Measurements from ENCODE around the gene LRRN3. TPM values are rescaled to one million over a fixed set of nuclear protein-coding genes. Genes with fewer than 3 reads are reported as not detected.

LRRN3 gene
- total and polyA plus RNA-seq, 10 of the 15 experiments (the other 5 are each of a cell fraction or from before 2014, with no cell fraction given) = 0.02 to 0.24 (median 0.11) TPM; not detected in 3

GRCh38 chr7:111105269-111105668 lies 14.3 kb downstream of the LRRN3 start:
- H3K9ac ChIP-seq (ENCODE audit: control insufficient read depth, insufficient read depth, low read length) = no peak overlapping the region
- ChIA-PET CTCF (interaction anchor here (1.2 to 1.3 kb wide), 2 partner anchors 11 to 34 kb away, joined by 7 read pairs; no protein-coding TSS in a partner anchor), POLR2A (interaction anchor here (1.8 kb wide), 1 partner anchor 33 kb away, joined by 5 read pairs; no protein-coding TSS in a partner anchor), RAD21 (ENCODE audit: unreplicated experiment) (interaction anchor here (1.5 to 1.7 kb wide), 2 partner anchors 13 to 33 kb away, joined by 4 to 8 read pairs; no protein-coding TSS in a partner anchor), SMC1A (ENCODE audit: uncharacterized antibody, unreplicated experiment) (interaction anchor here (0.7 to 2.2 kb wide), 6 partner anchors 11 to 427 kb away, joined by 3 to 19 read pairs (median 4); no protein-coding TSS in a partner anchor)
- no peak overlapping the region for H3K4me2 ChIP-seq (ENCODE audit: control insufficient read depth, insufficient read depth)
- H3K79me2 ChIP-seq (ENCODE audit: control insufficient read depth, insufficient read depth, low read length) = no peaks in the 10 kb centered on the region
- BruUV-seq (replicated peaks) = no TSS peak
- intact Hi-C loops (cut with micrococcal nuclease; ENCODE audit: unreplicated experiment) (loop anchor here (10.0 kb wide), 1 partner anchor 660 kb away; no protein-coding TSS in a partner anchor), in situ Hi-C loops (cut with MboI) (no loop called here)
- H4K20me1 ChIP-seq (ENCODE audit: control insufficient read depth, insufficient read depth) = no peaks in the 10 kb centered on the region
- TF ChIP-seq PAX8 (IDR thresholded peaks at IDR 0.05) = no peak
- no peak for TF ChIP-seq NFIC (IDR thresholded peaks at IDR 0.05; ENCODE audit: low read depth, low read length)
- no peak for TF ChIP-seq HDAC2 (IDR thresholded peaks at IDR 0.05)
- no peak for TF ChIP-seq NRF1 (conservative IDR thresholded peaks at IDR 0.05; ENCODE audit: low read depth, low read length)
- no peak for TF ChIP-seq PBX3 (IDR thresholded peaks at IDR 0.05; ENCODE audit: insufficient replicate concordance, low read depth, low read length)
- TF ChIP-seq DPF2 (IDR thresholded peaks at IDR 0.05) = no peak
- no peak for TF ChIP-seq FOXM1 (IDR thresholded peaks at IDR 0.05; ENCODE audit: low read depth, low read length)
- no peak for TF ChIP-seq POLR2A (IDR thresholded peaks at IDR 0.05; ENCODE audit: low read depth, low read length)
- TF ChIP-seq ELK1 (IDR thresholded peaks at IDR 0.05; ENCODE audit: low read depth, low read length) = no peak
- no peak for TF ChIP-seq PML (IDR thresholded peaks at IDR 0.05; ENCODE audit: low read length)
- TF ChIP-seq ZNF274 (IDR thresholded peaks at IDR 0.05; ENCODE audit: insufficient read depth, insufficient read length) = no peak
- no peak for TF ChIP-seq EGR1 (IDR thresholded peaks at IDR 0.05; ENCODE audit: borderline replicate concordance in 1 of 2, low read depth in 2 of 2, low read length in 2 of 2)
- no peak for TF ChIP-seq SMC3 (IDR thresholded peaks at IDR 0.05; ENCODE audit: borderline replicate concordance, low read length)
- no peak for TF ChIP-seq YBX1 (IDR thresholded peaks at IDR 0.05)
- TF ChIP-seq FOS (IDR thresholded peaks at IDR 0.05; ENCODE audit: borderline replicate concordance, extremely low read depth, insufficient read length) = no peak
- TF ChIP-seq POLR2AphosphoS2 (IDR thresholded peaks at IDR 0.05; ENCODE audit: low read depth, low read length) = no peak
- TF ChIP-seq HSF1 (IDR thresholded peaks at IDR 0.05; ENCODE audit: low read depth, low read length) = no peak
- H3K4me3 ChIP-seq = no peak overlapping the region
- DNase-seq (ENCODE audit: low read depth, low spot score) (no peak), ATAC-seq (peak; percentile 35), FAIRE-seq (no peak)
- H3K4me1 ChIP-seq (ENCODE audit: control insufficient read depth, insufficient read depth, low read length) = peaks cover 11% of the 10 kb centered on the region
- no peaks in the 10 kb centered on the region; the same call in 1 of the 3 replicates for H3K9me3 ChIP-seq (replicated peaks; ENCODE audit: control insufficient read depth, insufficient read depth, low read length)
- no peak overlapping the region for H3K27ac ChIP-seq (ENCODE audit: control insufficient read depth, insufficient read depth)
- no peaks in the 10 kb centered on the region for H3K27me3 ChIP-seq (replicated peaks in 1 of 2; ENCODE audit: control insufficient read depth in 2 of 2, insufficient read depth in 2 of 2, low read length in 1 of 2)
- H2AFZ ChIP-seq (ENCODE audit: control insufficient read depth, low read depth, low read length) = no peak overlapping the region
- no peaks in the 10 kb centered on the region for H3K36me3 ChIP-seq (ENCODE audit: control insufficient read depth in 2 of 2, insufficient read depth in 2 of 2, low read length in 1 of 2)
- WGBS (ENCODE audit: insufficient coverage, insufficient replicate concordance, low lambda C conversion rate, missing lambda C conversion rate) = 62% methylated on average over 3 of the region's 3 CpGs

All from GM12878 (cell line).